Measurements from ENCODE around the gene SLC25A13. TPM values are rescaled to one million over a fixed set of nuclear protein-coding genes. Genes with fewer than 3 reads are reported as not detected.

The SLC25A13 gene
- total RNA-seq, 1 experiment from 2014 or later = 19.5 TPM

DNA sequence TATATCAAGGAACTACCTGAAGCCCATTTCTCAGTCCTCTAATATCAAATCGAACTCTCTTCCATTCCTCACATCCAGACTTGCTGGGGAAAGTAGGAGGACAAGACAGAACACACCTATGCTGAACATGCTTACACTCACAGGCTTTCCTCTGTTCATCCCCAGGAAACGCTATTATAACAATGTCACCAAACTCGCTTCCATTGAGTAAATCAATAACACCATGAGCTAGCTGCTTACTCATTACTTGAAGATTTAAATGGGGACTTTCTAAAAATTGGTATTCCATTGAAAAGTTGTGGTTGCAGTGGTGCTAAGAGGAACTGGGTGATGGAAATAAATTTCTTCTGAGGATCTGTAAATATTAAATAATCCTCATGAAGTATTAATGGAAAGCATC is 88.8 kb downstream of the SLC25A13 start:
- H3K27ac ChIP-seq (ENCODE audit: low read length) = no peak overlapping the region
- no peaks in the 10 kb centered on the region for H3K79me2 ChIP-seq (ENCODE audit: low read length)
- DNase-seq (no peak), ATAC-seq (no peak)
- H3K4me1 ChIP-seq (ENCODE audit: insufficient read depth, low read length) = no peaks in the 10 kb centered on the region
- H3K9ac ChIP-seq (ENCODE audit: low read length) = no peak overlapping the region
- H3F3A ChIP-seq (ENCODE audit: low read length, unreplicated experiment) = no peaks in the 10 kb centered on the region
- no peaks in the 10 kb centered on the region for H3K27me3 ChIP-seq (ENCODE audit: low read length)
- no TSS peak for BruUV-seq (replicated peaks)
- ChIA-PET CTCF (no interaction called here), POLR2A (ENCODE audit: unreplicated experiment) (no interaction called here)
- H3K9me3 ChIP-seq (ENCODE audit: low read length) = no peaks in the 10 kb centered on the region
- no peak for TF ChIP-seq EZH2phosphoT487 (IDR thresholded peaks at IDR 0.05; ENCODE audit: borderline replicate concordance, low read length)
- TF ChIP-seq EZH2 (IDR thresholded peaks at IDR 0.05; ENCODE audit: low read length, unreplicated experiment) = no peak
- no peaks in the 10 kb centered on the region for H3K9me2 ChIP-seq (replicated peaks; ENCODE audit: low read length)
- no peak overlapping the region for H2AFZ ChIP-seq (ENCODE audit: low read length)
- no peak overlapping the region for H3K4me3 ChIP-seq (ENCODE audit: low read length)
- intact Hi-C loops (cut with micrococcal nuclease) = no loop called here
- no peaks in the 10 kb centered on the region for H4K20me1 ChIP-seq (ENCODE audit: low read length)
- H3K4me2 ChIP-seq (ENCODE audit: low read length) = no peak overlapping the region
- H3K36me3 ChIP-seq (ENCODE audit: low read depth, low read length) = peaks cover 6% of the 10 kb centered on the region

DNA sequence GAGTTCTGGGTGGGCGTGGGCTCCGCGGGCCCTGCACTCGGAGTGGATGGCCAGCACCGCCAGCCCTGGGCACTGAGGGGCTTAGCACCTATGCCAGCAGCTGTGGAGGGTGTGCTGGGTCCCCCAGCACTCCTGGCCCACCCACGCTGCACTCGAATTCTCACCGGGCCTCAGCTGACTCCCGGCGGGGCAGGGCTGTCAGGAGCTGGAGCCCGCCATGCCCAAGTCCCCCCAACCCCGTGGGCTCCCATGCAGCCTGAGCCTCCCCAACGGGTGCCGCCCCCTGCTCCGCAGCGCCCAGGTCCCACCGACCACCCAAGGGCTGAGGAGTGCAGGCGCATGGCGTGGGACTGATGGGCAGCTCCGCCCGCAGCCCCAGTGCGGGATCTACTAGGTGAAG is 93.1 kb downstream of the SLC25A13 start:
- Histone ChIP-seq H3K4me3 (ENCODE audit: low read length) (no peak overlapping the region), H3K9ac (ENCODE audit: low read length) (no peak overlapping the region), H4K20me1 (ENCODE audit: low read length) (no peaks in the 10 kb centered on the region), H3K36me3 (ENCODE audit: low read depth, low read length) (peaks cover 3% of the 10 kb centered on the region), H3K79me2 (ENCODE audit: low read length) (no peaks in the 10 kb centered on the region), H3K27me3 (ENCODE audit: low read length) (no peaks in the 10 kb centered on the region), H3K4me1 (ENCODE audit: insufficient read depth, low read length) (no peaks in the 10 kb centered on the region), H3F3A (ENCODE audit: low read length, unreplicated experiment) (no peaks in the 10 kb centered on the region), H3K9me2 (replicated peaks; ENCODE audit: low read length) (no peaks in the 10 kb centered on the region), H3K9me3 (ENCODE audit: low read length) (no peaks in the 10 kb centered on the region), H3K27ac (ENCODE audit: low read length) (no peak overlapping the region), H3K4me2 (ENCODE audit: low read length) (no peak overlapping the region), H2AFZ (ENCODE audit: low read length) (no peak overlapping the region)
- intact Hi-C loops (cut with micrococcal nuclease) = loop anchor here (5.0 kb wide), 1 partner anchor 431 kb away; no protein-coding TSS in a partner anchor
- no peak for ATAC-seq
- BruUV-seq (replicated peaks) = no TSS peak
- no peak for TF ChIP-seq EZH2 (IDR thresholded peaks at IDR 0.05; ENCODE audit: low read length, unreplicated experiment)
- TF ChIP-seq, protein P1, sequence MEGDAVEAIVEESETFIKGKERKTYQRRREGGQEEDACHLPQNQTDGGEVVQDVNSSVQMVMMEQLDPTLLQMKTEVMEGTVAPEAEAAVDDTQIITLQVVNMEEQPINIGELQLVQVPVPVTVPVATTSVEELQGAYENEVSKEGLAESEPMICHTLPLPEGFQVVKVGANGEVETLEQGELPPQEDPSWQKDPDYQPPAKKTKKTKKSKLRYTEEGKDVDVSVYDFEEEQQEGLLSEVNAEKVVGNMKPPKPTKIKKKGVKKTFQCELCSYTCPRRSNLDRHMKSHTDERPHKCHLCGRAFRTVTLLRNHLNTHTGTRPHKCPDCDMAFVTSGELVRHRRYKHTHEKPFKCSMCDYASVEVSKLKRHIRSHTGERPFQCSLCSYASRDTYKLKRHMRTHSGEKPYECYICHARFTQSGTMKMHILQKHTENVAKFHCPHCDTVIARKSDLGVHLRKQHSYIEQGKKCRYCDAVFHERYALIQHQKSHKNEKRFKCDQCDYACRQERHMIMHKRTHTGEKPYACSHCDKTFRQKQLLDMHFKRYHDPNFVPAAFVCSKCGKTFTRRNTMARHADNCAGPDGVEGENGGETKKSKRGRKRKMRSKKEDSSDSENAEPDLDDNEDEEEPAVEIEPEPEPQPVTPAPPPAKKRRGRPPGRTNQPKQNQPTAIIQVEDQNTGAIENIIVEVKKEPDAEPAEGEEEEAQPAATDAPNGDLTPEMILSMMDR (conservative IDR thresholded peaks at IDR 0.05; ENCODE audit: low read depth, low read length) = no peak
- TF ChIP-seq EZH2phosphoT487 (IDR thresholded peaks at IDR 0.05; ENCODE audit: borderline replicate concordance, low read length) = no peak
- CTCF ChIA-PET = no interaction called here
- DNase-seq = no peak
- POLR2A ChIA-PET (ENCODE audit: unreplicated experiment) = no interaction called here

DNA sequence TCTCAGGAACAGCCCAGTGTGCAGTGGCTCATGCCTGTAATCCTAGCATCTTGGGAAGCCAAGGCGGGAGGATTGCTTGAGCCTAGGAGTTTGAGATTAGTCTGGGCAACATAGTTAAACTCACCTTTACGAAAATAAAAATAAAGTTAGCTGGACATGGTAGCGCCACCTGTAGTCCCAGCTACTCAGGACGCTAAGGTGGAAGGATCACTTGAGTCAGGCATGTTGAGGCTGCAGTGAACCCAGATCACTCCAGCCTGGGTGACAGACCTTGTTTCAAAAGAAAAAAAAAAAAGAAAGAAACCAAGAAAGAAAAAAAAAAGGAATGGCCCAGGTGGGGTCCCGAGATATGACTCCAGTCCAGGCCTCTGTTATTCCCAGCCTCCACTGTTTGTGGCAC is 96.6 kb downstream of the SLC25A13 start:
- Histone ChIP-seq H3K36me3 (ENCODE audit: low read depth, low read length) (peaks cover 3% of the 10 kb centered on the region; the same call in 1 of the 2 replicates), H3K4me2 (ENCODE audit: low read length) (no peak overlapping the region), H4K20me1 (ENCODE audit: low read length) (no peaks in the 10 kb centered on the region), H3K27me3 (ENCODE audit: low read length) (no peaks in the 10 kb centered on the region), H3K4me1 (ENCODE audit: insufficient read depth, low read length) (peaks cover 7% of the 10 kb centered on the region), H3K9ac (ENCODE audit: low read length) (no peak overlapping the region), H3F3A (ENCODE audit: low read length, unreplicated experiment) (no peaks in the 10 kb centered on the region), H3K27ac (ENCODE audit: low read length) (no peak overlapping the region), H3K9me3 (ENCODE audit: low read length) (no peaks in the 10 kb centered on the region), H2AFZ (ENCODE audit: low read length) (no peak overlapping the region), H3K9me2 (replicated peaks; ENCODE audit: low read length) (no peaks in the 10 kb centered on the region), H3K4me3 (ENCODE audit: low read length) (no peak overlapping the region), H3K79me2 (ENCODE audit: low read length) (no peaks in the 10 kb centered on the region)
- TF ChIP-seq, protein P1 (conservative IDR thresholded peaks at IDR 0.05; ENCODE audit: low read depth, low read length) = no peak
- TF ChIP-seq EZH2 (IDR thresholded peaks at IDR 0.05; ENCODE audit: low read length, unreplicated experiment) (no peak), EZH2phosphoT487 (IDR thresholded peaks at IDR 0.05; ENCODE audit: borderline replicate concordance, low read length) (no peak)
- ChIA-PET CTCF (no interaction called here), POLR2A (ENCODE audit: unreplicated experiment) (no interaction called here)
- BruUV-seq (replicated peaks) = no TSS peak
- ATAC-seq = no peak
- intact Hi-C loops (cut with micrococcal nuclease) = loop anchor here (5.0 kb wide), 1 partner anchor 428 kb away; no protein-coding TSS in a partner anchor
- no peak for DNase-seq
